Measurements from ENCODE around the gene FTL. TPM values are rescaled to one million over a fixed set of nuclear protein-coding genes. Genes with fewer than 3 reads are reported as not detected.

Gene FTL
- polyA plus RNA-seq, 2 of the 4 experiments (the other 2 are of a cell fraction): 4,743 to 13,930 TPM

GRCh38 chr19:48962849-48963165 is 2.3 kb upstream of the FTL start:
- no peak for FAIRE-seq
- no peaks in the 10 kb centered on the region for H3K9me3 ChIP-seq
- H3K4me2 ChIP-seq: peak overlapping the region; percentile 80

GRCh38 chr19:48963371-48964204 is 1.5 kb upstream of the FTL start:
- ChIA-PET CTCF (interaction anchor here (1.1 to 18.4 kb wide), 4 partner anchors 10 to 170 kb away, joined by 3 to 332 read pairs (median 4); no protein-coding TSS in a partner anchor), POLR2A (interaction anchor here (0.7 to 9.6 kb wide), 8 partner anchors 9 to 91 kb away, joined by 3 to 175 read pairs (median 7); partner anchors contain the start of genes BAX, NUCB1, PLEKHA4 and PPP1R15A)
- peak; percentile 5 to 25 for ATAC-seq
- no peaks in the 10 kb centered on the region for H3K9me3 ChIP-seq
- WGBS (ENCODE audit: missing lambda C conversion rate): 1% methylated on average over 26 of the region's 28 CpGs
- H3K27ac ChIP-seq: peak overlapping the region; percentile 92 to 96
- peak; percentile 92 for DNase-seq (ENCODE audit: low read depth in 1 of 2, low spot score in 1 of 2)
- peak overlapping the region; percentile 80 for H3K4me2 ChIP-seq
- peaks cover 60% of the 10 kb centered on the region for H3K4me1 ChIP-seq
- FAIRE-seq: peak; percentile 65
- H3K4me3 ChIP-seq: peak overlapping the region; percentile 33; the same call in 2 of the 3 replicates
- no peak for TF ChIP-seq ZFP36 (IDR thresholded peaks at IDR 0.05; ENCODE audit: borderline replicate concordance, partially characterized antibody)
- peak; percentile 82; the same call in 1 of the 2 replicates for TF ChIP-seq FOSB (CRISPR knock-in tag; IDR thresholded peaks at IDR 0.05)
- no peak for TF ChIP-seq PHF8 (IDR thresholded peaks at IDR 0.05; ENCODE audit: borderline replicate concordance, low read depth)
- peak; percentile 85 to 96; a peak in 4 of 5 replicates for TF ChIP-seq JUN (IDR thresholded peaks at IDR 0.05)
- TF ChIP-seq BCL3 (IDR thresholded peaks at IDR 0.05): peak; percentile 66
- TF ChIP-seq POLR2AphosphoS2 (conservative IDR thresholded peaks at IDR 0.05; ENCODE audit: low read length): no peak
- TF ChIP-seq CTCF (IDR thresholded peaks at IDR 0.05): no peak
- peak; percentile 30; the same call in 1 of the 2 replicates for TF ChIP-seq GATA3 (IDR thresholded peaks at IDR 0.05; ENCODE audit: borderline replicate concordance)
- TF ChIP-seq CBX2 (IDR thresholded peaks at IDR 0.05; ENCODE audit: borderline replicate concordance, low read depth): no peak
- no peak for TF ChIP-seq BHLHE40 (IDR thresholded peaks at IDR 0.05; ENCODE audit: low read depth, low read length)
- no peak; the same call in 1 of the 2 replicates for TF ChIP-seq MAX (IDR thresholded peaks at IDR 0.05)
- TF ChIP-seq SMC3 (IDR thresholded peaks at IDR 0.05): 0 out of 3 replicates have a peak, but pooled peaks have one; percentile 17
- TF ChIP-seq NPAS2 (CRISPR knock-in tag; IDR thresholded peaks at IDR 0.05; ENCODE audit: borderline replicate concordance): peak; percentile 35; the same call in 1 of the 2 replicates
- no peak for TF ChIP-seq TFCP2L1 (CRISPR knock-in tag; IDR thresholded peaks at IDR 0.05)
- peak; percentile 61 for TF ChIP-seq CHD2 (IDR thresholded peaks at IDR 0.05; ENCODE audit: low read length, partially characterized antibody)
- no peak for TF ChIP-seq CBX8 (IDR thresholded peaks at IDR 0.05)
- TF ChIP-seq ATOH8 (CRISPR knock-in tag; IDR thresholded peaks at IDR 0.05; ENCODE audit: low read depth): 0 out of 2 replicates have a peak, but pooled peaks have one; percentile 20
- TF ChIP-seq HEYL (CRISPR knock-in tag; IDR thresholded peaks at IDR 0.05): peak; percentile 88
- no peak for TF ChIP-seq HDAC2 (IDR thresholded peaks at IDR 0.05)
- peak; percentile 72 for TF ChIP-seq RARB (CRISPR knock-in tag; IDR thresholded peaks at IDR 0.05)
- TF ChIP-seq HES2 (IDR thresholded peaks at IDR 0.05): no peak
- TF ChIP-seq POLR2A (IDR thresholded peaks at IDR 0.05; ENCODE audit: low read length): peak; percentile 35
- TF ChIP-seq EP300 (IDR thresholded peaks at IDR 0.05): peak; percentile 62 to 87; a peak in 1 of 5 replicates
- TF ChIP-seq CEBPB (IDR thresholded peaks at IDR 0.05): no peak
- TF ChIP-seq REST (IDR thresholded peaks at IDR 0.05): no peak
- no peak for TF ChIP-seq E2F6 (IDR thresholded peaks at IDR 0.05; ENCODE audit: borderline replicate concordance, low read depth)
- peak; percentile 57 for TF ChIP-seq JUNB (IDR thresholded peaks at IDR 0.05)

More at GRCh38 chr19:48962849-48963165, 2.3 kb upstream of the FTL start:
- ChIA-PET POLR2A (interaction anchor here (1.3 to 1.5 kb wide), 4 partner anchors 37 to 91 kb away, joined by 12 to 18 read pairs (median 14); partner anchors contain the start of genes NUCB1 and PPP1R15A), CTCF (interaction anchor here (1.1 to 5.4 kb wide), 3 partner anchors 8 to 175 kb away, joined by 3 to 39 read pairs (median 4); no protein-coding TSS in a partner anchor)
- ATAC-seq (peak in 1 of 2 experiments; percentile 1; a peak in 2 of 6 replicates), DNase-seq (ENCODE audit: low read depth in 1 of 2, low spot score in 1 of 2) (peak in 1 of 2 experiments; percentile 50)
- H3K4me1 ChIP-seq: peaks cover 54% of the 10 kb centered on the region
- peak overlapping the region; percentile 33 for H3K4me3 ChIP-seq
- H3K27ac ChIP-seq: peak overlapping the region; percentile 92 to 96
- no peak for TF ChIP-seq NPAS2 (CRISPR knock-in tag; IDR thresholded peaks at IDR 0.05; ENCODE audit: borderline replicate concordance)
- WGBS (ENCODE audit: missing lambda C conversion rate): 0% methylated on average over 1 of the region's 7 CpGs
